Sigmoid colon (tissue), 4 donors: ENCODE results near the gene OR2H1.

Experiments used
- CTCF ChIP-seq, 4 experiments: fragments of 450-650 bp in 3 of 4; fragments of 200-600 bp in 1 of 4; IDR thresholded peaks; one replicate each; pipeline ENCODE4 v1.5.1; 2016 to 2019; ENCODE audit warnings: antibody characterized with exemption in 4 of 4, mild to moderate bottlenecking in 3 of 4, moderate library complexity in 2 of 4
- POLR2A ChIP-seq, 2 donors: fragments of 450-650 bp; IDR thresholded peaks; one replicate each; pipeline ENCODE4 v1.6.1; 2016; ENCODE audit warnings: antibody characterized with exemption in 2 of 2, mild to moderate bottlenecking in 2 of 2, moderate library complexity in 2 of 2
- POLR2AphosphoS5 ChIP-seq, 4 donors: sonication (generic); formaldehyde crosslinking; IDR thresholded peaks; one replicate each; pipeline ENCODE4 v1.6.1; 2017; ENCODE audit warnings: antibody characterized with exemption in 4 of 4

GRCh38 chr6:29478740-29479139 lies 21.8 kb downstream of the OR2H1 start:
- TF ChIP-seq CTCF (IDR thresholded peaks at IDR 0.05) = no peak
- TF ChIP-seq POLR2A (IDR thresholded peaks at IDR 0.05) = no peak
- no peak for TF ChIP-seq POLR2AphosphoS5 (IDR thresholded peaks at IDR 0.05)
